Kidney (tissue), 14 donors: ENCODE data around the gene UGGT2. TPM values are rescaled to one million over a fixed set of nuclear protein-coding genes. Genes with fewer than 3 reads are reported as not detected.
"Not testable (repeated sequence)": the region's sequence is repeated elsewhere in the genome, so short reads cannot be mapped to it uniquely, and the experiment has no call there.

Experiments
- DNase-seq, 5 donors: peaks; one replicate each; pipeline ENCODE4 v3.0.0-alpha.2; 2013 to 2020
- FAIRE-seq: peaks from 2 replicates; lab custom pipeline; 2012; peaks lifted over from hg19 to GRCh38; lab: Jason Lieb, UNC
- H3K27ac ChIP-seq, 2 donors: one replicate each; pipeline ENCODE4 v1.7.0; 2013; ENCODE audit warnings: low read depth in 2 of 2, low read length in 2 of 2, inconsistent platforms in 1 of 2
- H3K27me3 ChIP-seq: one replicate; pipeline ENCODE4 v1.7.1; 2013; ENCODE audit warnings: low read length, inconsistent platforms; ENCODE audit not compliant: control insufficient read depth, insufficient read depth
- H3K36me3 ChIP-seq, 3 donors: one replicate each; pipeline versions ENCODE4 v1.7.0 to v1.7.1; 2013; ENCODE audit warnings: low read length in 3 of 3, control low read depth in 1 of 3, inconsistent platforms in 1 of 3; ENCODE audit not compliant: insufficient read depth in 3 of 3, control insufficient read depth in 2 of 3
- H3K4me1 ChIP-seq, 3 donors: one replicate each; pipeline versions ENCODE4 v1.7.0 to v1.7.1; 2013; ENCODE audit warnings: low read length in 3 of 3, inconsistent platforms in 1 of 3, low read depth in 1 of 3; ENCODE audit not compliant: control insufficient read depth in 2 of 3, insufficient read depth in 2 of 3
- H3K4me3 ChIP-seq, 3 donors: one replicate each; pipeline versions ENCODE4 v1.7.0 to v1.8.1; 2013; ENCODE audit warnings: low read length in 3 of 3, control low read depth in 1 of 3, inconsistent platforms in 1 of 3
- H3K9ac ChIP-seq, 3 donors: one replicate each; pipeline versions ENCODE4 v1.7.0 to v1.7.1; 2013; ENCODE audit warnings: low read length in 3 of 3, control low read depth in 1 of 3, inconsistent platforms in 1 of 3
- H3K9me3 ChIP-seq, 3 donors: one replicate each; pipeline versions ENCODE4 v1.7.0 to v1.7.1; 2013; ENCODE audit warnings: low read length in 3 of 3, control low read depth in 1 of 3, inconsistent platforms in 1 of 3; ENCODE audit not compliant: control insufficient read depth in 2 of 3, insufficient read depth in 1 of 3
- CTCF ChIP-seq: IDR thresholded peaks from 3 replicates; pipeline ENCODE4 v1.5.1; 2012; ENCODE audit warnings: mild to moderate bottlenecking, moderate library complexity, borderline replicate concordance; ENCODE audit not compliant: insufficient read depth; ENCODE audit errors: extremely low read depth
- intact Hi-C: fragments of 100-400 bp; cut with DNase I; formaldehyde crosslinking; loops from one replicate; pipeline ENCODE4 v1.11.1; 2022
- polyA plus RNA-seq: library from polyadenylated mRNA; stranded (reverse); fragments of 350-450 nt; fragmentation: Illumina TruSeq; extraction: RNeasy Lipid Tissue Mini Kit (QIAGEN cat#74804); gene quantifications from one replicate; pipeline ENCODE4 v1.2.3, GENCODE V29; 2014; ENCODE audit warnings: low read depth, low replicate concordance; ENCODE audit not compliant: insufficient read depth
- total RNA-seq: library from RNA; stranded (reverse); fragmentation: NEBNext Ultra II Directional; extraction: Animal tissue kit (Norgen Biotek cat#: 25700); gene quantifications from one replicate; pipeline ENCODE4 v1.2.1, GENCODE V29; 2021
- donor health status: control.
- donor health status: control.
- donor health status: control.
- donor health status: control.
- donor health status: control.
- donor health status: DM: yes; HTN: yes; CAD: no.
- donor health status: Normal renal cell carcinoma (clear cell type).

UGGT2 gene
- total and polyA plus RNA-seq, 2 donors from 2014 or later: 10.0 to 31.9 TPM

- H3K27ac ChIP-seq: not testable (repeated sequence)
These were observed 2.2 kb downstream of the UGGT2 start for GRCh38 chr13:96050955-96051354.

GRCh38 chr13:96046449-96047126 lies 6.6 kb downstream of the UGGT2 start:
- DNase-seq, intact Hi-C loops, H3K27ac ChIP-seq, H3K9me3 ChIP-seq, H3K9ac ChIP-seq, FAIRE-seq, H3K4me1 ChIP-seq, H3K4me3 ChIP-seq, H3K27me3 ChIP-seq, H3K36me3 ChIP-seq: not testable (repeated sequence)

More at GRCh38 chr13:96050955-96051354, 2.2 kb downstream of the UGGT2 start:
- intact Hi-C loops, DNase-seq, FAIRE-seq, H3K9ac ChIP-seq, H3K4me1 ChIP-seq, H3K36me3 ChIP-seq, H3K4me3 ChIP-seq, H3K27me3 ChIP-seq, H3K9me3 ChIP-seq: not testable (repeated sequence)

GRCh38 chr13:96044238-96044637 lies 9.0 kb downstream of the UGGT2 start:
- FAIRE-seq (no peak), DNase-seq (no peak)
- TF ChIP-seq CTCF: no peak
- H3K9ac ChIP-seq: no peak overlapping the region
- intact Hi-C loops: no loop called here
- H3K4me1 ChIP-seq: no peaks in the 10 kb centered on the region
- no peaks in the 10 kb centered on the region for H3K9me3 ChIP-seq
- H3K27ac ChIP-seq: no peak overlapping the region
- no peak overlapping the region for H3K4me3 ChIP-seq
- no peaks in the 10 kb centered on the region for H3K27me3 ChIP-seq
- no peaks in the 10 kb centered on the region for H3K36me3 ChIP-seq

- Histone ChIP-seq H3K4me1 (no peaks in the 10 kb centered on the region), H3K4me3 (no peak overlapping the region), H3K9ac (no peak overlapping the region), H3K27ac (no peak overlapping the region), H3K36me3 (no peaks in the 10 kb centered on the region), H3K9me3 (no peaks in the 10 kb centered on the region), H3K27me3 (no peaks in the 10 kb centered on the region)
- no peak for TF ChIP-seq CTCF
- intact Hi-C loops: no loop called here
- no peak for DNase-seq
- FAIRE-seq: no peak
These were observed 11.7 kb downstream of the UGGT2 start for GRCh38 chr13:96041326-96042110.
